ENCODE data around the gene FAM222A. TPM values are rescaled to one million over a fixed set of nuclear protein-coding genes. Genes with fewer than 3 reads are reported as not detected.

The FAM222A gene
- total RNA-seq, 1 experiment from 2014 or later: 18.0 TPM

GRCh38 chr12:109779382-109779781 lies 65.8 kb downstream of the FAM222A start:
- Mint-ChIP-seq H3K4me1 (ENCODE audit: low read depth, unreplicated experiment) (peaks cover 8% of the 10 kb centered on the region), H3K9me3 (ENCODE audit: unreplicated experiment) (no peaks in the 10 kb centered on the region), H3K27me3 (ENCODE audit: insufficient read depth, unreplicated experiment) (no peaks in the 10 kb centered on the region), H3K4me3 (ENCODE audit: unreplicated experiment) (no peak overlapping the region), H3K27ac (ENCODE audit: unreplicated experiment) (no peak overlapping the region), H3K36me3 (ENCODE audit: insufficient read depth, unreplicated experiment) (peaks cover 10% of the 10 kb centered on the region)
- no peak for TF ChIP-seq CTCF (IDR thresholded peaks at IDR 0.05; ENCODE audit: insufficient read depth in 1 of 2, low read depth in 1 of 2, low read length in 1 of 2, severe bottlenecking in 1 of 2, unreplicated experiment in 1 of 2)
- Histone ChIP-seq H3K4me3 (ENCODE audit: low read depth, low read length) (no peak overlapping the region), H3K4me1 (no peaks in the 10 kb centered on the region), H3K27me3 (replicated peaks; ENCODE audit: control insufficient read depth, insufficient read depth, low read length) (no peaks in the 10 kb centered on the region), H3K36me3 (ENCODE audit: control insufficient read depth, insufficient read depth, low read length) (no peaks in the 10 kb centered on the region), H3K9me3 (no peaks in the 10 kb centered on the region)
- ChIA-PET POLR2A (interaction anchor here (0.7 kb wide), 1 partner anchor 224 kb away, joined by 7 read pairs; no protein-coding TSS in a partner anchor), CTCF (interaction anchor here (1.0 to 1.7 kb wide), 5 partner anchors 9 to 262 kb away, joined by 3 to 10 read pairs (median 4); no protein-coding TSS in a partner anchor)
- no TSS peak for BruUV-seq (replicated peaks)
- peak; percentile 35 to 51 for DNase-seq
- intact Hi-C loops (cut with micrococcal nuclease; ENCODE audit: unreplicated experiment): loop anchor here (1.0 kb wide), 1 partner anchor 261 kb away; no protein-coding TSS in a partner anchor

GRCh38 chr12:109781668-109782325 lies 68.2 kb downstream of the FAM222A start:
- no peak for DNase-seq
- H3K4me3 Mint-ChIP-seq (ENCODE audit: unreplicated experiment): no peak overlapping the region
- no peaks in the 10 kb centered on the region for H3K9me3 ChIP-seq
- no TSS peak for BruUV-seq (replicated peaks)
- H3K4me1 ChIP-seq: no peaks in the 10 kb centered on the region
- no peaks in the 10 kb centered on the region for H3K27me3 Mint-ChIP-seq (ENCODE audit: insufficient read depth, unreplicated experiment)
- H3K36me3 ChIP-seq (ENCODE audit: control insufficient read depth, insufficient read depth, low read length): no peaks in the 10 kb centered on the region
- no peak overlapping the region for H3K4me3 ChIP-seq (ENCODE audit: low read depth, low read length)
- no peaks in the 10 kb centered on the region for H3K9me3 Mint-ChIP-seq (ENCODE audit: unreplicated experiment)
- intact Hi-C loops (cut with micrococcal nuclease; ENCODE audit: unreplicated experiment): no loop called here
- TF ChIP-seq CTCF (IDR thresholded peaks at IDR 0.05; ENCODE audit: insufficient read depth in 1 of 2, low read depth in 1 of 2, low read length in 1 of 2, severe bottlenecking in 1 of 2, unreplicated experiment in 1 of 2): no peak
- CTCF ChIA-PET: no interaction called here
- H3K4me1 Mint-ChIP-seq (ENCODE audit: low read depth, unreplicated experiment): peaks cover 8% of the 10 kb centered on the region
- POLR2A ChIA-PET: no interaction called here
- H3K27me3 ChIP-seq (replicated peaks; ENCODE audit: control insufficient read depth, insufficient read depth, low read length): no peaks in the 10 kb centered on the region
- H3K27ac Mint-ChIP-seq (ENCODE audit: unreplicated experiment): no peak overlapping the region
- peaks cover 10% of the 10 kb centered on the region for H3K36me3 Mint-ChIP-seq (ENCODE audit: insufficient read depth, unreplicated experiment)

GRCh38 chr12:109782326-109782703 lies 68.7 kb downstream of the FAM222A start:
- H3K27ac Mint-ChIP-seq (ENCODE audit: unreplicated experiment): no peak overlapping the region
- intact Hi-C loops (cut with micrococcal nuclease; ENCODE audit: unreplicated experiment): no loop called here
- H3K4me1 ChIP-seq: no peaks in the 10 kb centered on the region
- H3K9me3 ChIP-seq: no peaks in the 10 kb centered on the region
- no peak for DNase-seq
- peaks cover 6% of the 10 kb centered on the region for H3K4me1 Mint-ChIP-seq (ENCODE audit: low read depth, unreplicated experiment)
- no peaks in the 10 kb centered on the region for H3K36me3 ChIP-seq (ENCODE audit: control insufficient read depth, insufficient read depth, low read length)
- H3K4me3 ChIP-seq (ENCODE audit: low read depth, low read length): no peak overlapping the region
- TF ChIP-seq CTCF (IDR thresholded peaks at IDR 0.05; ENCODE audit: insufficient read depth in 1 of 2, low read depth in 1 of 2, low read length in 1 of 2, severe bottlenecking in 1 of 2, unreplicated experiment in 1 of 2): no peak
- no peaks in the 10 kb centered on the region for H3K27me3 ChIP-seq (replicated peaks; ENCODE audit: control insufficient read depth, insufficient read depth, low read length)
- H3K9me3 Mint-ChIP-seq (ENCODE audit: unreplicated experiment): no peaks in the 10 kb centered on the region
- H3K36me3 Mint-ChIP-seq (ENCODE audit: insufficient read depth, unreplicated experiment): peaks cover 10% of the 10 kb centered on the region
- H3K4me3 Mint-ChIP-seq (ENCODE audit: unreplicated experiment): no peak overlapping the region
- ChIA-PET POLR2A (no interaction called here), CTCF (no interaction called here)
- no peaks in the 10 kb centered on the region for H3K27me3 Mint-ChIP-seq (ENCODE audit: insufficient read depth, unreplicated experiment)
- no TSS peak for BruUV-seq (replicated peaks)

Data from Caco-2 (cell line).